HepG2 (cell line): ENCODE results near the gene NBL1. TPM values are rescaled to one million over a fixed set of nuclear protein-coding genes. Genes with fewer than 3 reads are reported as not detected.

Experiments
- CBFB ChIP-seq: sonication (generic); formaldehyde crosslinking; IDR thresholded peaks from 2 replicates; pipeline ENCODE4 v1.4.0; 2020; ENCODE audit warnings: missing genetic modification reagents
- IKZF1 ChIP-seq: fragments of 450-650 bp; IDR thresholded peaks from 2 replicates; pipeline ENCODE4 v1.7.1; 2016
- KMT2B ChIP-seq: IDR thresholded peaks from 2 replicates; pipeline ENCODE4 v1.6.1; 2016; ENCODE audit warnings: missing genetic modification reagents, missing compliant biosample characterization
- MAF1 ChIP-seq: sonication (generic); formaldehyde crosslinking; IDR thresholded peaks from 2 replicates; pipeline ENCODE4 v1.5.0; 2020; ENCODE audit warnings: missing genetic modification reagents, borderline replicate concordance
- MBD4 ChIP-seq: IDR thresholded peaks from 2 replicates; pipeline ENCODE4 v1.6.1; 2012; ENCODE audit warnings: low read length, inconsistent platforms, borderline replicate concordance
- MEF2D ChIP-seq: sonication (generic); formaldehyde crosslinking; IDR thresholded peaks from 2 replicates; pipeline ENCODE4 v1.5.1; 2020; ENCODE audit warnings: mild to moderate bottlenecking, missing genetic modification reagents
- MEIS1 ChIP-seq: sonication (generic); formaldehyde crosslinking; IDR thresholded peaks from 2 replicates; pipeline ENCODE4 v1.9.0; 2021; ENCODE audit warnings: mild to moderate bottlenecking, missing genetic modification reagents, moderate library complexity, borderline replicate concordance
- NFATC3 ChIP-seq: sonication (generic); formaldehyde crosslinking; IDR thresholded peaks from 2 replicates; pipeline ENCODE4 v1.5.1; 2020; ENCODE audit warnings: mild to moderate bottlenecking, missing genetic modification reagents
- NFE2L1 ChIP-seq: sonication (generic); formaldehyde crosslinking; IDR thresholded peaks from 2 replicates; pipeline ENCODE4 v1.4.0; 2020; ENCODE audit warnings: missing genetic modification reagents, mild to moderate bottlenecking, borderline replicate concordance
- PPARG ChIP-seq: conservative IDR thresholded peaks from 2 replicates; pipeline ENCODE4 v1.6.1; 2016; ENCODE audit warnings: missing biosample characterization, missing genetic modification reagents
- PRPF4 ChIP-seq: fragments of 200-400 bp; formaldehyde crosslinking; IDR thresholded peaks from 2 replicates; pipeline ENCODE4 v1.6.1; 2016; ENCODE audit warnings: low read length, low read depth; ENCODE audit not compliant: poor library complexity, severe bottlenecking
- RARA ChIP-seq: IDR thresholded peaks from 2 replicates; pipeline ENCODE4 v1.6.1; 2016; ENCODE audit warnings: missing genetic modification reagents, missing compliant biosample characterization
- RBFOX2 ChIP-seq: fragments of 200-400 bp; formaldehyde crosslinking; IDR thresholded peaks from 2 replicates; pipeline ENCODE4 v1.6.1; 2017; ENCODE audit warnings: low read depth, mild to moderate bottlenecking, low read length
- SNAPC2 ChIP-seq: sonication (generic); formaldehyde crosslinking; IDR thresholded peaks from 2 replicates; pipeline ENCODE4 v1.8.1; 2022; ENCODE audit warnings: mild to moderate bottlenecking, missing genetic modification reagents
- SRSF1 ChIP-seq: fragments of 200-400 bp; formaldehyde crosslinking; optimal IDR thresholded peaks from 2 replicates; pipeline ENCODE3; 2017; ENCODE audit warnings: mild to moderate bottlenecking, low read depth, low read length, moderate library complexity
- TEAD2 ChIP-seq: sonication (generic); formaldehyde crosslinking; IDR thresholded peaks from 2 replicates; pipeline ENCODE4 v1.9.0; 2021; ENCODE audit warnings: missing genetic modification reagents
- ZBTB1 ChIP-seq: sonication (generic); formaldehyde crosslinking; IDR thresholded peaks from 2 replicates; pipeline ENCODE4 v1.4.0; 2020; ENCODE audit warnings: missing genetic modification reagents, borderline replicate concordance
- ZBTB38 ChIP-seq: sonication (generic); formaldehyde crosslinking; IDR thresholded peaks from 2 replicates; pipeline ENCODE4 v1.5.1; 2020; ENCODE audit warnings: mild to moderate bottlenecking, missing genetic modification reagents
- ZBTB46 ChIP-seq: sonication (generic); formaldehyde crosslinking; IDR thresholded peaks from 2 replicates; pipeline ENCODE4 v1.4.0; 2020; ENCODE audit warnings: mild to moderate bottlenecking, missing genetic modification reagents, borderline replicate concordance
- ZFP36L2 ChIP-seq: sonication (generic); formaldehyde crosslinking; IDR thresholded peaks from 2 replicates; pipeline ENCODE4 v1.4.0; 2020; ENCODE audit warnings: missing genetic modification reagents
- ZNF12 ChIP-seq: sonication (generic); formaldehyde crosslinking; IDR thresholded peaks from 2 replicates; pipeline ENCODE4 v1.5.0; 2020; ENCODE audit warnings: missing genetic modification reagents
- ZNF335 ChIP-seq: sonication (generic); formaldehyde crosslinking; IDR thresholded peaks from 2 replicates; pipeline ENCODE4 v1.4.0; 2020; ENCODE audit warnings: missing genetic modification reagents
- ZNF343 ChIP-seq: sonication (generic); formaldehyde crosslinking; IDR thresholded peaks from 2 replicates; pipeline ENCODE4 v1.4.0; 2020; ENCODE audit warnings: mild to moderate bottlenecking, missing genetic modification reagents
- ZNF556 ChIP-seq: sonication (generic); formaldehyde crosslinking; IDR thresholded peaks from 2 replicates; pipeline ENCODE4 v1.4.0; 2020; ENCODE audit warnings: mild to moderate bottlenecking, missing genetic modification reagents, borderline replicate concordance
- ZNF607 ChIP-seq: sonication (generic); formaldehyde crosslinking; IDR thresholded peaks from 2 replicates; pipeline ENCODE4 v1.5.1; 2020; ENCODE audit warnings: missing genetic modification reagents, mild to moderate bottlenecking, borderline replicate concordance
- ZNF616 ChIP-seq: sonication (generic); formaldehyde crosslinking; IDR thresholded peaks from 2 replicates; pipeline ENCODE4 v1.5.0; 2020; ENCODE audit warnings: low read depth, mild to moderate bottlenecking, missing genetic modification reagents
- ZNF746 ChIP-seq: sonication (generic); formaldehyde crosslinking; IDR thresholded peaks from 2 replicates; pipeline ENCODE4 v1.8.0; 2022; ENCODE audit warnings: mild to moderate bottlenecking, missing genetic modification reagents
- ZNF800 ChIP-seq: sonication (generic); formaldehyde crosslinking; IDR thresholded peaks from 2 replicates; pipeline ENCODE4 v1.4.0; 2020; ENCODE audit warnings: missing genetic modification reagents
- polyA plus RNA-seq, 8 experiments: library from polyadenylated mRNA; depleted of rRNA in 3 of 8; stranded (reverse) in 7 of 8; unstranded in 1 of 8; fragments of >200 nt; fragmentation: Illumina TruSeq in 4 of 8; extraction: Trizol in 4 of 8; gene quantifications; 2 replicates each; pipeline versions ENCODE4 v1.2.1 to v1.2.3, GENCODE V29; 2011 to 2016; ENCODE audit warnings: low read depth in 4 of 8, missing spikeins in 1 of 8, mixed read lengths in 1 of 8; ENCODE audit not compliant: insufficient read depth in 1 of 8
- total RNA-seq, 5 experiments: library from RNA; depleted of rRNA; stranded (reverse); fragments of >200 nt; fragmentation: Illumina TruSeq; extraction: Trizol; gene quantifications; 2 replicates each; pipeline ENCODE4 v1.2.3, GENCODE V29; 2016; ENCODE audit warnings: low read depth in 1 of 5
- TF ChIP-seq, protein P1 (sequence below): sonication (generic); formaldehyde crosslinking; IDR thresholded peaks from 2 replicates; pipeline ENCODE4 v1.4.0; 2020; ENCODE audit warnings: missing genetic modification reagents

The NBL1 gene
- total and polyA plus RNA-seq, 2 of the 13 experiments (the other 11 are each of a cell fraction or from before 2014, with no cell fraction given) = 2.7 to 13.8 TPM

DNA sequence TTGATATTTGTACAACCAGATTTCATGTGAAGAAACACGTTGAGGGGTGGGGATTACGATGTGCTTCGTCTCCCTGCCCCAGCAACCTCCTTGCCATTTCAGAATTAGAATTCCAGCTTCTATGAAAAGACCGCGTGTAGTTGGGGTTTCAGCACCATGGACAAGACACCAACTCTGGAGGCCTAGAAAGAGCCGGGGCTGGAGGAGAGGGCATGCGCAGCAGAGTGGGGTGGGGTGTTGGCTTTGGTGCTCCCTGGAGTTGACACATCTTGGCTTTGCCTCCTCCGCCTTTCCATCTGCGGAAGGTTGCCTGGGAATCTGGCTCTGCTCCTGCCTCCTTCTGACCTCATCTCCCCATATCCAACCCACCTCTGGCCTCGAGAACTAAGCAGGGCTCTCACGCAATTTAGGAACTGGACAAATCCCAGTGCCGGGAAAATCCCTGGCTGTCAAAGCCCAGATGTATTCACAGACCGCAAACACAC, 32.4 kb downstream of the NBL1 start (continued):
- no peak for TF ChIP-seq ZNF616 (CRISPR knock-in tag)
- TF ChIP-seq MBD4 = no peak
- no peak for TF ChIP-seq ZNF343 (CRISPR knock-in tag)
- no peak for TF ChIP-seq SNAPC2
- no peak for TF ChIP-seq ZNF556 (CRISPR knock-in tag)
- TF ChIP-seq PRPF4 = no peak
- TF ChIP-seq ZNF746 = no peak
- TF ChIP-seq ZNF335 (CRISPR knock-in tag) = peak; percentile 47; the same call in 1 of the 2 replicates
- peak; percentile 14; the same call in 1 of the 2 replicates for TF ChIP-seq RARA (CRISPR knock-in tag)
- no peak for TF ChIP-seq ZNF800 (CRISPR knock-in tag)
- no peak for TF ChIP-seq MEF2D (CRISPR knock-in tag)
- no peak for TF ChIP-seq ZBTB38 (CRISPR knock-in tag)
- TF ChIP-seq ZBTB46 (CRISPR knock-in tag) = no peak
- TF ChIP-seq TEAD2 = no peak
- no peak for TF ChIP-seq RBFOX2
- TF ChIP-seq, protein P1, sequence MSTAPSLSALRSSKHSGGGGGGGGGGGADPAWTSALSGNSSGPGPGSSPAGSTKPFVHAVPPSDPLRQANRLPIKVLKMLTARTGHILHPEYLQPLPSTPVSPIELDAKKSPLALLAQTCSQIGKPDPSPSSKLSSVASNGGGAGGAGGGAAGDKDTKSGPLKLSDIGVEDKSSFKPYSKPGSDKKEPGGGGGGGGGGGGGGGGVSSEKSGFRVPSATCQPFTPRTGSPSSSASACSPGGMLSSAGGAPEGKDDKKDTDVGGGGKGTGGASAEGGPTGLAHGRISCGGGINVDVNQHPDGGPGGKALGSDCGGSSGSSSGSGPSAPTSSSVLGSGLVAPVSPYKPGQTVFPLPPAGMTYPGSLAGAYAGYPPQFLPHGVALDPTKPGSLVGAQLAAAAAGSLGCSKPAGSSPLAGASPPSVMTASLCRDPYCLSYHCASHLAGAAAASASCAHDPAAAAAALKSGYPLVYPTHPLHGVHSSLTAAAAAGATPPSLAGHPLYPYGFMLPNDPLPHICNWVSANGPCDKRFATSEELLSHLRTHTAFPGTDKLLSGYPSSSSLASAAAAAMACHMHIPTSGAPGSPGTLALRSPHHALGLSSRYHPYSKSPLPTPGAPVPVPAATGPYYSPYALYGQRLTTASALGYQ (CRISPR knock-in tag) = no peak
- no peak for TF ChIP-seq ZFP36L2 (CRISPR knock-in tag)
- no peak for TF ChIP-seq MEIS1
- no peak for TF ChIP-seq ZBTB1 (CRISPR knock-in tag)
- TF ChIP-seq SRSF1 = no peak
- TF ChIP-seq ZNF607 (CRISPR knock-in tag) = peak; percentile 26; the same call in 1 of the 2 replicates
- TF ChIP-seq CBFB (CRISPR knock-in tag) = no peak
- TF ChIP-seq NFATC3 (CRISPR knock-in tag) = no peak
- TF ChIP-seq IKZF1 = no peak
- TF ChIP-seq MAF1 (CRISPR knock-in tag) = no peak
- TF ChIP-seq PPARG (CRISPR knock-in tag) = no peak
- no peak for TF ChIP-seq NFE2L1 (CRISPR knock-in tag)
- 0 out of 2 replicates have a peak, but pooled peaks have one; percentile 28 for TF ChIP-seq KMT2B (CRISPR knock-in tag)
- TF ChIP-seq ZNF12 = no peak
